ENCODE results near the gene CAPN15. TPM values are rescaled to one million over a fixed set of nuclear protein-coding genes. Genes with fewer than 3 reads are reported as not detected.

CAPN15 gene
- polyA plus RNA-seq, 1 of the 3 experiments (the other 2 are of a cell fraction): 22.9 TPM

- no peak for TF ChIP-seq IRF3 (IDR thresholded peaks at IDR 0.05; ENCODE audit: low read depth, low read length)
- TF ChIP-seq EP300 (IDR thresholded peaks at IDR 0.05; ENCODE audit: borderline replicate concordance in 1 of 2, low read depth in 1 of 2, low read length in 1 of 2): no peak
Observed at GRCh38 chr16:510066-510825, 17.3 kb upstream of the CAPN15 start (continued).

- H3K4me3 ChIP-seq (ENCODE audit: low read depth in 2 of 2, low read length in 1 of 2): no peak overlapping the region
- H3K79me2 ChIP-seq (ENCODE audit: insufficient read depth): no peaks in the 10 kb centered on the region
- WGBS (ENCODE audit: low lambda C conversion rate): 98% methylated on average over 6 of the region's 6 CpGs
- no peaks in the 10 kb centered on the region for H3K27me3 ChIP-seq (ENCODE audit: insufficient read depth)
- no peaks in the 10 kb centered on the region for H4K20me1 ChIP-seq (ENCODE audit: insufficient read depth)
- no peak overlapping the region for H2AFZ ChIP-seq (ENCODE audit: low read depth)
- ChIA-PET POLR2A (no interaction called here), CTCF (interaction anchor here (1.2 to 1.7 kb wide), 2 partner anchors 13 to 25 kb away, joined by 3 to 4 read pairs; no protein-coding TSS in a partner anchor)
- no peaks in the 10 kb centered on the region for H3K4me1 ChIP-seq (ENCODE audit: control insufficient read depth in 1 of 2, insufficient read depth in 2 of 2, low read depth in 1 of 2, low read length in 1 of 2)
- no peak overlapping the region for H3K9ac ChIP-seq
- no peak overlapping the region for H3K27ac ChIP-seq (ENCODE audit: low read depth in 2 of 2, low read length in 1 of 2)
- no peaks in the 10 kb centered on the region for H3F3A ChIP-seq (replicated peaks; ENCODE audit: insufficient read depth)
- DNase-seq: no peak
- no peaks in the 10 kb centered on the region for H3K9me3 ChIP-seq
- no peaks in the 10 kb centered on the region for H3K9me2 ChIP-seq
- no peak overlapping the region for H3K4me2 ChIP-seq
- TF ChIP-seq TEAD4 (IDR thresholded peaks at IDR 0.05; ENCODE audit: borderline replicate concordance, insufficient read depth) (no peak), MAX (IDR thresholded peaks at IDR 0.05; ENCODE audit: low read depth) (no peak), ZBTB33 (IDR thresholded peaks at IDR 0.05; ENCODE audit: borderline replicate concordance, low read depth) (no peak), POLR2AphosphoS5 (IDR thresholded peaks at IDR 0.05; ENCODE audit: low read depth, low read length) (no peak), GABPA (IDR thresholded peaks at IDR 0.05; ENCODE audit: low read depth) (no peak), RFX5 (IDR thresholded peaks at IDR 0.05; ENCODE audit: low read length) (no peak), EP300 (IDR thresholded peaks at IDR 0.05; ENCODE audit: borderline replicate concordance in 1 of 2, low read depth in 1 of 2, low read length in 1 of 2) (no peak), RXRA (IDR thresholded peaks at IDR 0.05; ENCODE audit: borderline replicate concordance, low read depth) (no peak), RAD21 (IDR thresholded peaks at IDR 0.05; ENCODE audit: low read length) (no peak), IRF3 (IDR thresholded peaks at IDR 0.05; ENCODE audit: low read depth, low read length) (no peak), FOXJ3 (CRISPR knock-in tag; IDR thresholded peaks at IDR 0.05) (no peak), REST (IDR thresholded peaks at IDR 0.05; ENCODE audit: low read depth, low read length) (no peak), CTCF (IDR thresholded peaks at IDR 0.05) (no peak)
- H3K36me3 ChIP-seq (replicated peaks in 1 of 2; ENCODE audit: control insufficient read depth in 1 of 2, insufficient read depth in 2 of 2, low read length in 1 of 2): peaks cover 3 to 19% of the 10 kb centered on the region in 2 experiments
Observed at GRCh38 chr16:512802-513201, 14.7 kb upstream of the CAPN15 start.

All from SK-N-SH (cell line).